GM19351 (cell line): Measurements from ENCODE around the gene PCCA.
"Not testable (repeated sequence)": the region's sequence is repeated elsewhere in the genome, so short reads cannot be mapped to it uniquely, and the experiment has no call there.

ENCODE experiments used
- ATAC-seq: cut with Tn5 transposase; IDR thresholded peaks from one replicate; pipeline ENCODE4 v1.9.1; 2021; ENCODE audit warnings: mild to moderate bottlenecking, moderate library complexity; ENCODE audit not compliant: unreplicated experiment

Gene PCCA

GRCh38 chr13:100138859-100139491 lies 50.1 kb downstream of the PCCA start:
- no peak for ATAC-seq

- ATAC-seq, result no peak
Observed at GRCh38 chr13:100139817-100140216, 50.9 kb downstream of the PCCA start.

GRCh38 chr13:100140441-100140840 lies 51.5 kb downstream of the PCCA start:
- no peak for ATAC-seq

GRCh38 chr13:100141461-100141961 lies 52.6 kb downstream of the PCCA start:
- ATAC-seq, result not testable (repeated sequence)

- no peak for ATAC-seq
Observed at GRCh38 chr13:100146534-100146933, 57.6 kb downstream of the PCCA start.

GRCh38 chr13:100147825-100148224 lies 58.9 kb downstream of the PCCA start:
- ATAC-seq, result no peak

- ATAC-seq, result no peak
Observed at GRCh38 chr13:100148422-100148821, 59.5 kb downstream of the PCCA start.

GRCh38 chr13:100149389-100149788 lies 60.5 kb downstream of the PCCA start:
- ATAC-seq, result no peak

- ATAC-seq, result not testable (repeated sequence)
Observed at GRCh38 chr13:100150711-100151110, 61.8 kb downstream of the PCCA start.

- no peak for ATAC-seq
Observed at GRCh38 chr13:100154842-100155416, 66.0 kb downstream of the PCCA start.

- no peak for ATAC-seq
Observed at GRCh38 chr13:100156788-100157187, 67.9 kb downstream of the PCCA start.

- no peak for ATAC-seq
Observed at GRCh38 chr13:100158569-100158968, 69.7 kb downstream of the PCCA start.

- no peak for ATAC-seq
Observed at GRCh38 chr13:100159584-100159983, 70.7 kb downstream of the PCCA start.

GRCh38 chr13:100160450-100160849 lies 71.6 kb downstream of the PCCA start:
- no peak for ATAC-seq

GRCh38 chr13:100163375-100163774 lies 74.5 kb downstream of the PCCA start:
- no peak for ATAC-seq

- no peak for ATAC-seq
Observed at GRCh38 chr13:100173203-100173602, 84.3 kb downstream of the PCCA start.

- ATAC-seq, result not testable (repeated sequence)
Observed at GRCh38 chr13:100174455-100174854, 85.6 kb downstream of the PCCA start.

GRCh38 chr13:100175078-100175802 lies 86.3 kb downstream of the PCCA start:
- no peak for ATAC-seq

GRCh38 chr13:100175803-100176182 lies 86.9 kb downstream of the PCCA start:
- no peak for ATAC-seq

- no peak for ATAC-seq
Observed at GRCh38 chr13:100176801-100177400, 88.0 kb downstream of the PCCA start.

GRCh38 chr13:100178309-100178708 lies 89.4 kb downstream of the PCCA start:
- ATAC-seq, result no peak

- ATAC-seq, result no peak
Observed at GRCh38 chr13:100179276-100179675, 90.4 kb downstream of the PCCA start.
